Karpas-422 (cell line): ENCODE data around the gene TTC8. TPM values are rescaled to one million over a fixed set of nuclear protein-coding genes. Genes with fewer than 3 reads are reported as not detected.

Source experiments
- small RNA-seq: library from RNA; depleted of rRNA; stranded (forward); fragments of <200 nt; gene quantifications from one replicate; pipeline ENCODE3, GENCODE V24; 2014
- total RNA-seq: library from RNA; depleted of rRNA; stranded (reverse); fragments of >200 nt; shearing (Covaris generic); gene quantifications from 2 replicates; pipeline ENCODE4 v1.2.3, GENCODE V29; 2014; ENCODE audit warnings: low replicate concordance; rRNA removed

The TTC8 gene
- total RNA-seq, 1 experiment from 2014 or later = 16.0 TPM

Small RNA genes within 50 kb of the gene (small RNA-seq; reads per million reads assigned to genes)
- gene RF00019 (not detected), gene RNU4-92P (not detected)

Other genes with a start within 250 kb of the TTC8 start
- gene EML5, start 31.7 kb upstream of the TTC8 start, total RNA-seq = 0.37 and 0.79 TPM in 2 replicates